Measurements from ENCODE around the gene OR52B2. TPM values are rescaled to one million over a fixed set of nuclear protein-coding genes. Genes with fewer than 3 reads are reported as not detected.

Gene OR52B2
- total RNA-seq, 1 experiment from 2014 or later, result not detected

DNA sequence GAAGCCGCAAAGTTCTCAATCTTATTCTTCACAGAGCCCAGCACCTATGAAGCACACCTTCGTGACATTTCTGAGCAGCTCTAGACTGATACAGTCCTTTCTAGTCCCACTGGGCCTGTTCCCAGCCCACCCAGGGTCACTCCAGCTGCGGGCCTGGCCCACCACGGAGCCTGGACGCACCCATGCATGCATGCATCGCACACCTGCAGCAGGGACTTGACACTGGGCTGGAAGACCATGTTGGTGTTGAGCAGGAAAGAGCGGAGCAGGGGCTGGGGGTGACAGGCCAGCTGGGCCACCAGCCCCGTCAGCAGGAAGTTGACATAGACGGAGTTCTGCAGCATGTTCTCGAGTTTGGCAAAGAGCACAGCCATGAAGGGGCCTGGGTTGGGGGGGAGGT is 44.4 kb upstream of the OR52B2 start:
- Histone ChIP-seq H3K27me3 (ENCODE audit: control insufficient read depth, insufficient read depth, low read length) (no peaks in the 10 kb centered on the region), H3K9me3 (ENCODE audit: control insufficient read depth, insufficient read depth, low read depth, low read length) (no peaks in the 10 kb centered on the region), H3K27ac (ENCODE audit: low read length) (no peak overlapping the region), H3K4me3 (ENCODE audit: low read depth in 2 of 2, low read length in 2 of 2) (no peak overlapping the region), H3K4me1 (ENCODE audit: control insufficient read depth, insufficient read depth, low read length) (no peaks in the 10 kb centered on the region), H3K36me3 (ENCODE audit: control insufficient read depth, insufficient read depth, low read length) (peaks cover 8% of the 10 kb centered on the region; the same call in 1 of the 2 replicates)
- POLR2A ChIA-PET, result no interaction called here
- CTCF ChIA-PET, result no interaction called here
- TF ChIP-seq TCF7L2 (IDR thresholded peaks at IDR 0.05; ENCODE audit: low read depth, low read length) (no peak), POLR2AphosphoS5 (IDR thresholded peaks at IDR 0.05; ENCODE audit: low read depth, low read length) (no peak), SIN3A (IDR thresholded peaks at IDR 0.05; ENCODE audit: borderline replicate concordance, insufficient read depth, low read depth, low read length) (no peak)
- TF ChIP-seq, protein P1, sequence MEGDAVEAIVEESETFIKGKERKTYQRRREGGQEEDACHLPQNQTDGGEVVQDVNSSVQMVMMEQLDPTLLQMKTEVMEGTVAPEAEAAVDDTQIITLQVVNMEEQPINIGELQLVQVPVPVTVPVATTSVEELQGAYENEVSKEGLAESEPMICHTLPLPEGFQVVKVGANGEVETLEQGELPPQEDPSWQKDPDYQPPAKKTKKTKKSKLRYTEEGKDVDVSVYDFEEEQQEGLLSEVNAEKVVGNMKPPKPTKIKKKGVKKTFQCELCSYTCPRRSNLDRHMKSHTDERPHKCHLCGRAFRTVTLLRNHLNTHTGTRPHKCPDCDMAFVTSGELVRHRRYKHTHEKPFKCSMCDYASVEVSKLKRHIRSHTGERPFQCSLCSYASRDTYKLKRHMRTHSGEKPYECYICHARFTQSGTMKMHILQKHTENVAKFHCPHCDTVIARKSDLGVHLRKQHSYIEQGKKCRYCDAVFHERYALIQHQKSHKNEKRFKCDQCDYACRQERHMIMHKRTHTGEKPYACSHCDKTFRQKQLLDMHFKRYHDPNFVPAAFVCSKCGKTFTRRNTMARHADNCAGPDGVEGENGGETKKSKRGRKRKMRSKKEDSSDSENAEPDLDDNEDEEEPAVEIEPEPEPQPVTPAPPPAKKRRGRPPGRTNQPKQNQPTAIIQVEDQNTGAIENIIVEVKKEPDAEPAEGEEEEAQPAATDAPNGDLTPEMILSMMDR (IDR thresholded peaks at IDR 0.05), result no peak
- TF ChIP-seq, protein P2, sequence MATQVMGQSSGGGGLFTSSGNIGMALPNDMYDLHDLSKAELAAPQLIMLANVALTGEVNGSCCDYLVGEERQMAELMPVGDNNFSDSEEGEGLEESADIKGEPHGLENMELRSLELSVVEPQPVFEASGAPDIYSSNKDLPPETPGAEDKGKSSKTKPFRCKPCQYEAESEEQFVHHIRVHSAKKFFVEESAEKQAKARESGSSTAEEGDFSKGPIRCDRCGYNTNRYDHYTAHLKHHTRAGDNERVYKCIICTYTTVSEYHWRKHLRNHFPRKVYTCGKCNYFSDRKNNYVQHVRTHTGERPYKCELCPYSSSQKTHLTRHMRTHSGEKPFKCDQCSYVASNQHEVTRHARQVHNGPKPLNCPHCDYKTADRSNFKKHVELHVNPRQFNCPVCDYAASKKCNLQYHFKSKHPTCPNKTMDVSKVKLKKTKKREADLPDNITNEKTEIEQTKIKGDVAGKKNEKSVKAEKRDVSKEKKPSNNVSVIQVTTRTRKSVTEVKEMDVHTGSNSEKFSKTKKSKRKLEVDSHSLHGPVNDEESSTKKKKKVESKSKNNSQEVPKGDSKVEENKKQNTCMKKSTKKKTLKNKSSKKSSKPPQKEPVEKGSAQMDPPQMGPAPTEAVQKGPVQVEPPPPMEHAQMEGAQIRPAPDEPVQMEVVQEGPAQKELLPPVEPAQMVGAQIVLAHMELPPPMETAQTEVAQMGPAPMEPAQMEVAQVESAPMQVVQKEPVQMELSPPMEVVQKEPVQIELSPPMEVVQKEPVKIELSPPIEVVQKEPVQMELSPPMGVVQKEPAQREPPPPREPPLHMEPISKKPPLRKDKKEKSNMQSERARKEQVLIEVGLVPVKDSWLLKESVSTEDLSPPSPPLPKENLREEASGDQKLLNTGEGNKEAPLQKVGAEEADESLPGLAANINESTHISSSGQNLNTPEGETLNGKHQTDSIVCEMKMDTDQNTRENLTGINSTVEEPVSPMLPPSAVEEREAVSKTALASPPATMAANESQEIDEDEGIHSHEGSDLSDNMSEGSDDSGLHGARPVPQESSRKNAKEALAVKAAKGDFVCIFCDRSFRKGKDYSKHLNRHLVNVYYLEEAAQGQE (IDR thresholded peaks at IDR 0.05; ENCODE audit: insufficient read depth in 1 of 2, low read depth in 2 of 2, low read length in 1 of 2), result no peak
- ATAC-seq, result no peak
- DNase-seq (ENCODE audit: low read depth, low spot score), result no peak
- in situ Hi-C loops (cut with HindIII; ENCODE audit: low pct_unique_long_range_greater_than_20kb, low sequenced_read_pairs) (no loop called here), intact Hi-C loops (cut with micrococcal nuclease; ENCODE audit: unreplicated experiment) (no loop called here)
- BruUV-seq (replicated peaks), result no TSS peak

DNA sequence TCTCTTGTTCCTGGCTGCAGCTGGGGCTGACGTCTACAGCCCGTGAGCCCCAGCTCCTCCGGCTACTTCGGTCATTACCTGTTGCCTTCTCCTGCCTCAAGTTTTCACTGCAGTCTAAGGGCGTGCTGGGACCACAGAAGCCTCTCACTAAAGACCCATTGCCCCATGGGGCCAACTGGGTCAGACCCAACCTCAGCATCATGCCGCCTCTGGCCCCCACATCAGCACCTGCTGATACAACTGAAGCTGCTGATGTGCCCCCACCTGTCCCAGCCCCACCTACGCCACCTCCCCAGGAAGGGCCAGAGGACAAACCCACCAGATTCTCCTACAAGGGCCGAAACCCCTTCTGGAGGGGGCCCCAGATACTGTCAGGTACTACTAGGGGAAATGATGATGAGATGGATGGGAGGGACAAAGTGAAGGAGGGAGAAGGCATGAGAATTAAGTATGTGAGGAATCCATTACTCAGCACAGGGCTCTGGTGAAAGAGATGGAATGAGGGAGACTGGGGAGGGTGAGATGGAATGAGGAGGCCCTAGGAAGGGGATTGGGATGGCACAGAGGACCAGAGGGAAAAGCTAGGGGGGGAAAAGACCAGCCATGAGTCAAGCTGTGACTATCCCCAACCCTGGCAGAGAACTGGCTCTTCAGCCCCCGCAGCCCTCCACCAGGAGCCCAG is 40.3 kb upstream of the OR52B2 start:
- H3K4me1 ChIP-seq (ENCODE audit: control insufficient read depth, insufficient read depth, low read length), result no peaks in the 10 kb centered on the region
- intact Hi-C loops (cut with micrococcal nuclease; ENCODE audit: unreplicated experiment), result no loop called here
- in situ Hi-C loops (cut with HindIII; ENCODE audit: low pct_unique_long_range_greater_than_20kb, low sequenced_read_pairs), result no loop called here
- no TSS peak for BruUV-seq (replicated peaks)
- ATAC-seq (0 out of 2 replicates have a peak, but pooled peaks have one; percentile 28), DNase-seq (ENCODE audit: low read depth, low spot score) (no peak)
- H3K27ac ChIP-seq (ENCODE audit: low read length), result no peak overlapping the region
- CTCF ChIA-PET, result no interaction called here
- H3K4me3 ChIP-seq (ENCODE audit: low read depth in 2 of 2, low read length in 2 of 2), result no peak overlapping the region
- no peaks in the 10 kb centered on the region for H3K9me3 ChIP-seq (ENCODE audit: control insufficient read depth, insufficient read depth, low read depth, low read length)
- peaks cover 3% of the 10 kb centered on the region; the same call in 1 of the 2 replicates for H3K36me3 ChIP-seq (ENCODE audit: control insufficient read depth, insufficient read depth, low read length)
- POLR2A ChIA-PET, result no interaction called here
- no peaks in the 10 kb centered on the region for H3K27me3 ChIP-seq (ENCODE audit: control insufficient read depth, insufficient read depth, low read length)
- TF ChIP-seq POLR2AphosphoS5 (IDR thresholded peaks at IDR 0.05; ENCODE audit: low read depth, low read length) (no peak), TCF7L2 (IDR thresholded peaks at IDR 0.05; ENCODE audit: low read depth, low read length) (no peak), SIN3A (IDR thresholded peaks at IDR 0.05; ENCODE audit: borderline replicate concordance, insufficient read depth, low read depth, low read length) (no peak)
- TF ChIP-seq, protein P1 (IDR thresholded peaks at IDR 0.05), result no peak
- TF ChIP-seq, protein P2 (IDR thresholded peaks at IDR 0.05; ENCODE audit: insufficient read depth in 1 of 2, low read depth in 2 of 2, low read length in 1 of 2), result no peak

Data from Panc1 (cell line).